Measurements from ENCODE around the gene DVL2.
A peak's percentile ranks its signal among the peaks of the same experiment; 100 is the strongest.

The DVL2 gene

DNA sequence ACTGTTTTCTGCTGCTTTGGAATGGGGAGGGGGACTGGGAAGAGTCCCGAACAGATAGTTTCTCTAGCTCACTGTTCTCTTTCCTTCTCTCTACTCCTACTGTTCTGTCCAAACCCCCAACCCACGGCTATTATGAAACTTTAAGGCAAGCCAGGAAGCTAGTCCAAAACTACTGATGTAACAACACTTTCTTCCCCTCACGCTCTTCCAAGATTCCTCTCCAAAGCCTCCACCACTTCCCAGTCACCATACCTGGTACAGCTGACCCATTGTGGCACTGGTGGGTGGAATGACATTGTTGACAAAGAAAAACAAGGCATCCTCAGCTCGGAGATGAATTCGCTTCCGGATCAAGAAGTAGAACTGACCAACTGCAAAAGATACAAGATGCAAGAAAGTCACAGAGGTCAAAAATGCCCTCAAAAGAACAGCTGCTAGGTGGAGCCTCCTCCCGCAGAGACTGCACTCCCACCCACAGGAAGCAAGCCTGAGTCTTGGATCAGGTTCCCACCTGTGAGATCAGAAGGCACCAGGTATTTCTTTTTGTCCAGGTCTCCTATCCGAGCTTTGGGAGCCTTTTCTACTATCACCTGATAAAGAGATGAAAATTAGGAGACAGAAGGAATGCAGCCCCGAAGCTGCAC, 6.9 kb upstream of the DVL2 start:
- H3K4me1 ChIP-seq (ENCODE audit: insufficient read depth, insufficient read length) = peaks cover 6% of the 10 kb centered on the region
- TF ChIP-seq ZNF274 (IDR thresholded peaks at IDR 0.05; ENCODE audit: low read depth, low read length) = no peak
- no peak for TF ChIP-seq YY1 (IDR thresholded peaks at IDR 0.05; ENCODE audit: insufficient read depth, insufficient read length)
- no peak for TF ChIP-seq SUZ12 (IDR thresholded peaks at IDR 0.05; ENCODE audit: extremely low read depth, insufficient read depth, insufficient read length)
- H3K4me3 ChIP-seq (ENCODE audit: insufficient read length, low read depth) = peak overlapping the region; percentile 92
- peak overlapping the region; percentile 93 for H3K9ac ChIP-seq (ENCODE audit: insufficient read length, low read depth)
- H3K27me3 ChIP-seq (ENCODE audit: insufficient read depth, insufficient read length) = no peaks in the 10 kb centered on the region
- peaks cover 44% of the 10 kb centered on the region for H3K36me3 ChIP-seq (ENCODE audit: insufficient read depth, insufficient read length, low read length)
- H3K9me3 ChIP-seq (ENCODE audit: insufficient read depth, low read length) = no peaks in the 10 kb centered on the region
- no peak for DNase-seq (ENCODE audit: low read depth, low spot score)

- Histone ChIP-seq H3K27me3 (ENCODE audit: insufficient read depth, insufficient read length) (no peaks in the 10 kb centered on the region), H3K9ac (ENCODE audit: insufficient read length, low read depth) (peak overlapping the region; percentile 93), H3K36me3 (ENCODE audit: insufficient read depth, insufficient read length, low read length) (peaks cover 46% of the 10 kb centered on the region), H3K9me3 (ENCODE audit: insufficient read depth, low read length) (no peaks in the 10 kb centered on the region), H3K4me1 (ENCODE audit: insufficient read depth, insufficient read length) (peaks cover 9% of the 10 kb centered on the region), H3K4me3 (ENCODE audit: insufficient read length, low read depth) (no peak overlapping the region)
- DNase-seq (ENCODE audit: low read depth, low spot score) = no peak
- no peak for TF ChIP-seq ZNF274 (IDR thresholded peaks at IDR 0.05; ENCODE audit: low read depth, low read length)
- TF ChIP-seq YY1 (IDR thresholded peaks at IDR 0.05; ENCODE audit: insufficient read depth, insufficient read length) = no peak
- TF ChIP-seq SUZ12 (IDR thresholded peaks at IDR 0.05; ENCODE audit: extremely low read depth, insufficient read depth, insufficient read length) = no peak
Measured at GRCh38 chr17:7240375-7240774, 6.1 kb upstream of the DVL2 start.

- DNase-seq (ENCODE audit: low read depth, low spot score) = peak; percentile 96
- H3K4me3 ChIP-seq (ENCODE audit: insufficient read length, low read depth) = peak within 1 kb of the TSS; percentile 86
- peaks cover 49% of the 10 kb centered on the region for H3K36me3 ChIP-seq (ENCODE audit: insufficient read depth, insufficient read length, low read length)
- H3K9ac ChIP-seq (ENCODE audit: insufficient read length, low read depth) = peak within 1 kb of the TSS; percentile 98
- TF ChIP-seq SUZ12 (IDR thresholded peaks at IDR 0.05; ENCODE audit: extremely low read depth, insufficient read depth, insufficient read length) (no peak), YY1 (IDR thresholded peaks at IDR 0.05; ENCODE audit: insufficient read depth, insufficient read length) (no peak), ZNF274 (IDR thresholded peaks at IDR 0.05; ENCODE audit: low read depth, low read length) (no peak)
- no peaks in the 10 kb centered on the region for H3K27me3 ChIP-seq (ENCODE audit: insufficient read depth, insufficient read length)
- no peaks in the 10 kb centered on the region for H3K9me3 ChIP-seq (ENCODE audit: insufficient read depth, low read length)
- peaks cover 9% of the 10 kb centered on the region for H3K4me1 ChIP-seq (ENCODE audit: insufficient read depth, insufficient read length)
Measured at GRCh38 chr17:7239091-7240027, 5.0 kb upstream of the DVL2 start, which contains the start of gene PHF23. TSS of gene PHF23 (minus strand) at chr17:7239457. CDS start at chr17:7239279, 178 bp downstream.

GRCh38 chr17:7238420-7239090, 4.2 kb upstream of the DVL2 start:
- DNase-seq (ENCODE audit: low read depth, low spot score) = no peak
- peak overlapping the region; percentile 86 for H3K4me3 ChIP-seq (ENCODE audit: insufficient read length, low read depth)
- H3K9ac ChIP-seq (ENCODE audit: insufficient read length, low read depth) = peak overlapping the region; percentile 98
- TF ChIP-seq YY1 (IDR thresholded peaks at IDR 0.05; ENCODE audit: insufficient read depth, insufficient read length) = no peak
- TF ChIP-seq ZNF274 (IDR thresholded peaks at IDR 0.05; ENCODE audit: low read depth, low read length) = no peak
- TF ChIP-seq SUZ12 (IDR thresholded peaks at IDR 0.05; ENCODE audit: extremely low read depth, insufficient read depth, insufficient read length) = no peak
- no peaks in the 10 kb centered on the region for H3K9me3 ChIP-seq (ENCODE audit: insufficient read depth, low read length)
- H3K36me3 ChIP-seq (ENCODE audit: insufficient read depth, insufficient read length, low read length) = peaks cover 42% of the 10 kb centered on the region
- H3K4me1 ChIP-seq (ENCODE audit: insufficient read depth, insufficient read length) = peaks cover 9% of the 10 kb centered on the region
- H3K27me3 ChIP-seq (ENCODE audit: insufficient read depth, insufficient read length) = no peaks in the 10 kb centered on the region

GRCh38 chr17:7237761-7238419, 3.6 kb upstream of the DVL2 start:
- TF ChIP-seq YY1 (IDR thresholded peaks at IDR 0.05; ENCODE audit: insufficient read depth, insufficient read length) = no peak
- no peak for TF ChIP-seq ZNF274 (IDR thresholded peaks at IDR 0.05; ENCODE audit: low read depth, low read length)
- no peak for TF ChIP-seq SUZ12 (IDR thresholded peaks at IDR 0.05; ENCODE audit: extremely low read depth, insufficient read depth, insufficient read length)
- Histone ChIP-seq H3K9me3 (ENCODE audit: insufficient read depth, low read length) (no peaks in the 10 kb centered on the region), H3K36me3 (ENCODE audit: insufficient read depth, insufficient read length, low read length) (peaks cover 42% of the 10 kb centered on the region), H3K27me3 (ENCODE audit: insufficient read depth, insufficient read length) (no peaks in the 10 kb centered on the region), H3K4me1 (ENCODE audit: insufficient read depth, insufficient read length) (peaks cover 9% of the 10 kb centered on the region), H3K4me3 (ENCODE audit: insufficient read length, low read depth) (peak overlapping the region; percentile 86), H3K9ac (ENCODE audit: insufficient read length, low read depth) (peak overlapping the region; percentile 86)
- DNase-seq (ENCODE audit: low read depth, low spot score) = no peak

GRCh38 chr17:7237266-7237760, 3.0 kb upstream of the DVL2 start:
- Histone ChIP-seq H3K36me3 (ENCODE audit: insufficient read depth, insufficient read length, low read length) (peaks cover 42% of the 10 kb centered on the region), H3K4me1 (ENCODE audit: insufficient read depth, insufficient read length) (peaks cover 10% of the 10 kb centered on the region), H3K9ac (ENCODE audit: insufficient read length, low read depth) (peak overlapping the region; percentile 80), H3K4me3 (ENCODE audit: insufficient read length, low read depth) (peak overlapping the region; percentile 86), H3K27me3 (ENCODE audit: insufficient read depth, insufficient read length) (no peaks in the 10 kb centered on the region), H3K9me3 (ENCODE audit: insufficient read depth, low read length) (no peaks in the 10 kb centered on the region)
- no peak for DNase-seq (ENCODE audit: low read depth, low spot score)
- no peak for TF ChIP-seq SUZ12 (IDR thresholded peaks at IDR 0.05; ENCODE audit: extremely low read depth, insufficient read depth, insufficient read length)
- no peak for TF ChIP-seq ZNF274 (IDR thresholded peaks at IDR 0.05; ENCODE audit: low read depth, low read length)
